ENCODE results near the gene CA10.

CA10 gene

DNA sequence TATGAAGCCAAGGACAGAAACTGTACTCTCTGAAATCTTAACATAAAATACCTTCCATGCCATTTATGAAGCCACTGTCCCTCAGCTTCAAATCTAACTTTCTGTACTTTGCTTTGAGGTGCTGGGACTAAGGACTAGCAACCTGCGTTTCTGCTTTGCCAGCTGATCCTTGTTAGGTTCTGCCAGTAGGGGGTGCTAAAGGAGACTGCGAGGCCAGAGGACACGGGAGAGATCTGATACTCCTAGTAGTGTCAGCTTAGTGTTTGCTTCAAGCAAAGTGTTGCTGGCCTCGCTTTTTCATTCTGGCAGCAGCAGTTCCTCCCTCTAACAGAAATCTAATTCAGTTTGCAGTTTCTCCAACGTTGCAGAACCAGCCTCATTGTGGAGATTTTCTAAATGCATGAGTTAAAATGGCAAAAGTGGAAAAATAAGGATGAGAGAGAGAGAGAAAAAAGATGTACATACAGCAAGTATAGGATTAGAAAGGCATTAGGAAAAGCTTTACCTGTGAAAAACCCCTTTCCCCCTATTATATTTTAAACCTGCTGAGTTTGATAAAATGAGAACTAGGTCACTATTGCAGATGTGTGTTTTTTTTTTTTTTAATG, 297.5 kb downstream of the CA10 start:
- ChIA-PET POLR2A (no interaction called here), CTCF (interaction anchor here (1.1 to 2.5 kb wide), 5 partner anchors 12 to 252 kb away, joined by 3 to 44 read pairs (median 4); no protein-coding TSS in a partner anchor)
- DNase-seq (ENCODE audit: low read depth, low spot score), result no peak
- no peak overlapping the region for H3K4me3 ChIP-seq (ENCODE audit: low read depth, low read length)
- TF ChIP-seq, protein P1, sequence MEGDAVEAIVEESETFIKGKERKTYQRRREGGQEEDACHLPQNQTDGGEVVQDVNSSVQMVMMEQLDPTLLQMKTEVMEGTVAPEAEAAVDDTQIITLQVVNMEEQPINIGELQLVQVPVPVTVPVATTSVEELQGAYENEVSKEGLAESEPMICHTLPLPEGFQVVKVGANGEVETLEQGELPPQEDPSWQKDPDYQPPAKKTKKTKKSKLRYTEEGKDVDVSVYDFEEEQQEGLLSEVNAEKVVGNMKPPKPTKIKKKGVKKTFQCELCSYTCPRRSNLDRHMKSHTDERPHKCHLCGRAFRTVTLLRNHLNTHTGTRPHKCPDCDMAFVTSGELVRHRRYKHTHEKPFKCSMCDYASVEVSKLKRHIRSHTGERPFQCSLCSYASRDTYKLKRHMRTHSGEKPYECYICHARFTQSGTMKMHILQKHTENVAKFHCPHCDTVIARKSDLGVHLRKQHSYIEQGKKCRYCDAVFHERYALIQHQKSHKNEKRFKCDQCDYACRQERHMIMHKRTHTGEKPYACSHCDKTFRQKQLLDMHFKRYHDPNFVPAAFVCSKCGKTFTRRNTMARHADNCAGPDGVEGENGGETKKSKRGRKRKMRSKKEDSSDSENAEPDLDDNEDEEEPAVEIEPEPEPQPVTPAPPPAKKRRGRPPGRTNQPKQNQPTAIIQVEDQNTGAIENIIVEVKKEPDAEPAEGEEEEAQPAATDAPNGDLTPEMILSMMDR (IDR thresholded peaks at IDR 0.05; ENCODE audit: insufficient read depth, low read length, missing control alignments), result peak; percentile 70

DNA sequence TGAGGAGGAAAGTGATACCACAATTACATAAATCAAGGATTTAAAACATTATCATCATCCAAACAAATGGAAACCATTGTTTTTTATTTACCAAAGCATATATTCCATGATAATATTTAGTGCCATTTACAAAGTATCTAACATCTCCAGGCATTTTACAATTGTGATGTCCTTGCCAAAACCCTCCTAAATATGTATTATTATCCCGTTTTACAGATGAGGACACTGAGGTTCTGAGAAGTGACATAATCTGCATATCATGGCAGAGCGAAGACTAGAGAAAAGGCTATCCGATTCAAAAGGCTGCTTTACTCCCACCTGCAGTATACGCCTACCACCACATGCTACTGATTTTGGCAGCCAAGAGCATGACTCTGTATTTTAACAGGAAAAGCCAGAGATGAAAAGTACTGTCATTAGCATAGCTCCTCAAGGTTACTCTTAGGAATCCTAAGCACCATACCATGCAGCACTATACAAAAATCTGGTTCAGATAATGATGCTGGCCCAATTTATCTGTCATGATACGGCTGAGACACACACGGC, 301.4 kb downstream of the CA10 start:
- ChIA-PET POLR2A (no interaction called here), CTCF (no interaction called here)
- no peak for DNase-seq (ENCODE audit: low read depth, low spot score)
- TF ChIP-seq, protein P1 (IDR thresholded peaks at IDR 0.05; ENCODE audit: insufficient read depth, low read length, missing control alignments), result no peak
- H3K4me3 ChIP-seq (ENCODE audit: low read depth, low read length), result no peak overlapping the region

DNA sequence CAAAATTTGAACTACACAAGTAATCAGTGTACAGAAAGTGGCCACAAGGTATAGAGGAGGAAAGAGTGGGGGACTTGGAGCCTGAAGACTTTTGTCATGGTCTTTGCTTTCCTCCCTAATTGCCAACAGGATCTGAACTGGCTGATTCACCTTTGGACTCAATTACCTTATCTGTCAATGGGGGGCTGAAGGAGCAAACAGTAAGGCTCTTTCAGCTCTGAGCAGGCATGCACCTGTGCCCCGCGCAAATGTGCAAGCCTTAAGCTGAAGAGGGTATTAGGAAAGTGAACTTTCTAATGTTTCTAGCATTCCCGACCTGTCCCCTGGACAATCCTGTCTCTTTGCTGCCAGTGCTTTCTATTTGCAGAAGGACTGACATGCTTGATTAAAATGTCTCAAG, 302.7 kb downstream of the CA10 start:
- TF ChIP-seq, protein P1 (IDR thresholded peaks at IDR 0.05; ENCODE audit: insufficient read depth, low read length, missing control alignments), result no peak
- H3K4me3 ChIP-seq (ENCODE audit: low read depth, low read length), result no peak overlapping the region
- CTCF ChIA-PET, result no interaction called here
- DNase-seq (ENCODE audit: low read depth, low spot score), result no peak
- POLR2A ChIA-PET, result no interaction called here

DNA sequence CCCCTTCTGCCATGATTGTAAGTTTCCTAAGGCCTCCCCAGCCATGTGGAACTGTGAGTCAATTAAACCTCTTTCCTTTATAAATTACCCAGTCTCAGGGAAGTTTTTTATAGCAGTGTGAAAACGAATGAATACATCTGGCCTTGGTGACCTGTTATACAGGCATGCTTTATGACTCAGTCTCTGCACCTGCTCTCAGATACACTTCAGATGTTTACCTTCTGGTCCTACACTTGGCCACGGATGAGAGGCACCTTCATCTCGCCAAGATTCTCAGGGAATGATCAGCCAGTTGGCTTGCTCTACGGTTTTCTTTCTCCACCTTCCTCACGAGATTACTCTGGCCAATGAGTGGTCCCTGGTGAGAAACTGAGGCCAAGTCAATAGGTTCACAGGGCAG, 304.7 kb downstream of the CA10 start:
- ChIA-PET POLR2A (no interaction called here), CTCF (no interaction called here)
- DNase-seq (ENCODE audit: low read depth, low spot score), result no peak
- H3K4me3 ChIP-seq (ENCODE audit: low read depth, low read length), result no peak overlapping the region
- TF ChIP-seq, protein P1 (IDR thresholded peaks at IDR 0.05; ENCODE audit: insufficient read depth, low read length, missing control alignments), result no peak

DNA sequence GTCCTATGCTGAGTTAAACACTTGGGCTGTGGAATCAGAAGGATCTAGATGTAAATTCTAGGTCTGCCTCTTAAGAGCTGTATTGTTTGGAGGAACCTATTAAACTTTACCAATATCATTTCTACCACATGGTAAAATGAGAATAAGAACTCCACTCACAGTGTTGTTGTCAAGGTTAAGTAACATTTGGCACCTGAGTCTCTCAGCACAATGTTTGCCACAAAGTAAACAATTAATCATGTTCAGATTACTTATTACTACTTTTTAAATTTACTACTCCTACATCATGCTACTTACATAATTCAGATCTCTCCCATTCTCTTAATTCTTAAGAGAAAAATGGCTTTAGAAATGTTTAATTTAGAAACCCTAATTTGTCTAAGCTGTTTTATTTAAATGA, 305.9 kb downstream of the CA10 start:
- TF ChIP-seq, protein P1 (IDR thresholded peaks at IDR 0.05; ENCODE audit: insufficient read depth, low read length, missing control alignments), result no peak
- no peak overlapping the region for H3K4me3 ChIP-seq (ENCODE audit: low read depth, low read length)
- POLR2A ChIA-PET, result no interaction called here
- CTCF ChIA-PET, result no interaction called here
- DNase-seq (ENCODE audit: low read depth, low spot score), result no peak

DNA sequence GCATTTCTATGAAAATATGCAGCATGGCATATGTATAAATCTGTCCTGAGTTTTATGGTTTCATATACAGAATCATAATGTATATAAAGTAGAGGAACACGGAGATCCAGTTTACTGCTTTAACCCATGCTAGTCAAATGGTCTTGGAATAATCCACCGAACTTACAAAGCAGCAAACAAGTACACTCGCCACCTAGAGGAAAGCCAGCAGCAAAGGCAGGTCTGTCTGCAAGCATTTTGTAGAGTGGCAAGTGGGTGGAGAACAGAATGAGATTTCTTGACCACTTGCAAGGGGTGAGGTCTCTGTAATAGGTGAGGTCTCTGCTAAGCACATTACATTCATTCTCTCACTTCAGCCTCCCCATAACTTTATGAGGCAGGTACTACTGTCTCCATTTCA, 308.3 kb downstream of the CA10 start:
- DNase-seq (ENCODE audit: low read depth, low spot score), result no peak
- no peak overlapping the region for H3K4me3 ChIP-seq (ENCODE audit: low read depth, low read length)
- TF ChIP-seq, protein P1 (IDR thresholded peaks at IDR 0.05; ENCODE audit: insufficient read depth, low read length, missing control alignments), result no peak
- ChIA-PET CTCF (no interaction called here), POLR2A (no interaction called here)

All from AG04449 (cell line).